Panc1 (cell line): ENCODE results near the gene HMOX1.

Experiments used
- POLR2AphosphoS5 ChIP-seq: IDR thresholded peaks from 2 replicates; pipeline ENCODE4 v1.6.1; 2012; ENCODE audit warnings: mild to moderate bottlenecking, low read depth, low read length, moderate library complexity
- TF ChIP-seq, protein P1 (sequence below): fragments of 450-650 bp; IDR thresholded peaks from 2 replicates; pipeline ENCODE4 v1.5.1; 2017; ENCODE audit warnings: mild to moderate bottlenecking

DNA sequence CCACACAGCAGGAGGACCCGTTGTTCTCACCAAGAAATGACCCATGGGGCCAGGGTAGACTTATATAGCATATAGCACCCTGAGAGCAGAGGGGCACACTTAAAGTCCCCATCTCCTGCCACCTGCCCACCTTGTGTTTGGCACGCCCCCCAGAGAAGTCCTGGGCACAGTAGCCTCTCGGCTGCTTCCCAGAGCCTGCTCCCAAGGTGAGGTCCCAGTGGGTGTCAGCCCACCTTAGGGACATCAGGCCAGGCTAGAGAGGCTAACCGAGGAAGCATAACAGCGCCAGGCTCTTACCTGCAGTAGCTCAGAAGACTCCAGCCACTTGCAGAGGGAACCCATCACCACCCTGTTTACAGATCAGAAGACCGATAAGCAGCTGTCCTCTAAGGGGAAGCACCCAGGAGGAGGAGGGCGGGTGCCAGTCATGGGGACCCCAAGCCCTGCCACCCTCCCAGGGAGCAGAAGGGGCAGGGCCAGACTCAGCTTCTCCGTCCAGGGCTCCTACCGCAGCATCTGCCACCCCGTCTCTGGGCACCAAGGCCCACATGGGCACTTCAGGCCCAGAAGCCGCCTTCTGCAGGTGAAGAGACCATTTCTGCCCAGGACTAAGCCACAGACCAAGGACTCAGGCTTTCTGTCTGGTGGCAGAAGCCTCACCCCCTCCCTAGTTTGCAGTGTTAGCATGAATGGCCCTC is 34.9 kb upstream of the HMOX1 start:
- no peak for TF ChIP-seq POLR2AphosphoS5
- TF ChIP-seq, protein P1, sequence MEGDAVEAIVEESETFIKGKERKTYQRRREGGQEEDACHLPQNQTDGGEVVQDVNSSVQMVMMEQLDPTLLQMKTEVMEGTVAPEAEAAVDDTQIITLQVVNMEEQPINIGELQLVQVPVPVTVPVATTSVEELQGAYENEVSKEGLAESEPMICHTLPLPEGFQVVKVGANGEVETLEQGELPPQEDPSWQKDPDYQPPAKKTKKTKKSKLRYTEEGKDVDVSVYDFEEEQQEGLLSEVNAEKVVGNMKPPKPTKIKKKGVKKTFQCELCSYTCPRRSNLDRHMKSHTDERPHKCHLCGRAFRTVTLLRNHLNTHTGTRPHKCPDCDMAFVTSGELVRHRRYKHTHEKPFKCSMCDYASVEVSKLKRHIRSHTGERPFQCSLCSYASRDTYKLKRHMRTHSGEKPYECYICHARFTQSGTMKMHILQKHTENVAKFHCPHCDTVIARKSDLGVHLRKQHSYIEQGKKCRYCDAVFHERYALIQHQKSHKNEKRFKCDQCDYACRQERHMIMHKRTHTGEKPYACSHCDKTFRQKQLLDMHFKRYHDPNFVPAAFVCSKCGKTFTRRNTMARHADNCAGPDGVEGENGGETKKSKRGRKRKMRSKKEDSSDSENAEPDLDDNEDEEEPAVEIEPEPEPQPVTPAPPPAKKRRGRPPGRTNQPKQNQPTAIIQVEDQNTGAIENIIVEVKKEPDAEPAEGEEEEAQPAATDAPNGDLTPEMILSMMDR: no peak
